Parietal lobe (tissue), 1 donor: ENCODE measurements around the gene SIRPA. TPM values are rescaled to one million over a fixed set of nuclear protein-coding genes. Genes with fewer than 3 reads are reported as not detected.

Experiments
- total RNA-seq: library from RNA; depleted of rRNA; stranded (reverse); fragments of >200 nt; gene quantifications from one replicate; pipeline ENCODE4 v1.2.3, GENCODE V29; 2014

SIRPA gene
- total RNA-seq = 5.6 TPM

DNA sequence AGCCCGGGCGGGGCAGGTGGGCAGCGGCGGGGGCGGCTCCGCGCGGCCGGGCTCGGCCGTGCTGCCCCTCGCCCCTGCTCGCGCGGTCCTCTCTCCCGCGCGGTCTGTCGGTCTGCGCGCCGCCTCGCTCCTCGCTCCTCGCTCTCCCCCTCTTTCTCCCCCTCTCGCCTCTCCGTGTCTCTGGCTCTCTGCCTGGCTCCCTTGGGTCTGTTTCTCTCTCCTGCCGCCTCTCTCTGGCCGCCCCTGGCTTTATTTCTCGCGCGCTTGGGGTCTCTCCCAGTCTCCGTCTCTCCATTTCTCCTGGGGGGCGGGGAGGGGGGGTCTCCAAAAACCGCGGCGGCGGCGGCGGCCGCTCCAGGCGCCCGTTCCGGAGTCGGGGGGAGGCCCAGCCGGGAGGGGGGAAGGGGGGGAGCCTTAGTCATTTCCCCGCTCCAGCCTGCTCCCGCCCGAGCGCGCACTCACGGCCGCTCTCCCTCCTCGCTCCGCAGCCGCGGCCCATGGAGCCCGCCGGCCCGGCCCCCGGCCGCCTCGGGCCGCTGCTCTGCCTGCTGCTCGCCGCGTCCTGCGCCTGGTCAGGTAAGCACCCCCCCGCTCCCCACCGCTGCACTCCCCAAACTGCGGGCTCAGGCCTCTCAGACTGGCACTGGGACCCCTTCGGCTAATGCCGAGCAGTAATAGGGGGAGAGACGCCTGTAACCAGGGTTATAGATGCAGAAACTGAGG is at the start of gene SIRPA:
SIRPA (plus strand) TSS at position 457 of the 723 bp plus-strand sequence; CDS start at position 498, 41 bp downstream.

Other genes starting within 250 kb of the SIRPA start
- not detected for gene SIRPG, start 237.6 kb upstream of the SIRPA start, total RNA-seq
- gene PDYN, start 98.7 kb downstream of the SIRPA start, total RNA-seq = 1.6 TPM
- gene STK35, start 206.4 kb downstream of the SIRPA start, total RNA-seq = 21.6 TPM